Spleen (tissue), 11 donors: ENCODE results near the gene AGPS. TPM values are rescaled to one million over a fixed set of nuclear protein-coding genes. Genes with fewer than 3 reads are reported as not detected.

Experiments
- DNase-seq: peaks from one replicate; pipeline ENCODE4 v3.0.0-alpha.2; 2020
- H3K27ac ChIP-seq, 8 donors: fragments of 200-600 bp; sonication (generic) in 7 of 8; 1 replicate in 4 of 8; 2 replicates in 4 of 8; pipeline versions ENCODE4 v1.5.0 to v1.8.0; 2016 to 2021; ENCODE audit warnings: inconsistent platforms in 4 of 8, mild to moderate bottlenecking in 4 of 8, moderate library complexity in 1 of 8
- H3K27me3 ChIP-seq, 7 donors: fragments of 200-600 bp; sonication (generic) in 6 of 7; replicated peaks in 1 of 7; 1 replicate in 4 of 7; 2 replicates in 3 of 7; pipeline versions ENCODE4 v1.5.0 to v1.8.0; 2016 to 2021; ENCODE audit warnings: inconsistent platforms in 3 of 7, mild to moderate bottlenecking in 1 of 7
- H3K36me3 ChIP-seq, 6 donors: fragments of 200-600 bp; sonication (generic) in 5 of 6; 1 replicate in 4 of 6; 2 replicates in 2 of 6; pipeline versions ENCODE4 v1.5.0 to v1.8.0; 2016 to 2021; ENCODE audit warnings: inconsistent platforms in 2 of 6
- H3K4me1 ChIP-seq, 6 donors: fragments of 200-600 bp; sonication (generic) in 5 of 6; 1 replicate in 3 of 6; 2 replicates in 3 of 6; pipeline versions ENCODE4 v1.5.0 to v1.8.0; 2016 to 2021; ENCODE audit warnings: inconsistent platforms in 3 of 6
- H3K4me3 ChIP-seq, 8 donors: fragments of 200-600 bp; sonication (generic) in 7 of 8; 1 replicate in 4 of 8; 2 replicates in 4 of 8; pipeline versions ENCODE4 v1.5.0 to v1.8.0; 2016 to 2021; ENCODE audit warnings: inconsistent platforms in 4 of 8, mild to moderate bottlenecking in 4 of 8, moderate library complexity in 2 of 8
- H3K9me3 ChIP-seq, 8 donors: fragments of 200-600 bp; sonication (generic) in 7 of 8; 1 replicate in 4 of 8; 2 replicates in 4 of 8; pipeline versions ENCODE4 v1.5.0 to v1.8.0; 2016 to 2021; ENCODE audit warnings: inconsistent platforms in 4 of 8
- CTCF ChIP-seq, 11 experiments: fragments of 200-600 bp in 7 of 11; fragments of 450-650 bp in 4 of 11; sonication (generic) in 4 of 11; IDR thresholded peaks in 8 of 11; conservative IDR thresholded peaks in 3 of 11; 1 replicate in 7 of 11; 2 replicates in 4 of 11; pipeline versions ENCODE4 v1.4.0 to v1.8.0; 2016 to 2021; ENCODE audit warnings: antibody characterized with exemption in 11 of 11, inconsistent platforms in 4 of 11, mild to moderate bottlenecking in 1 of 11
- POLR2A ChIP-seq, 3 donors: fragments of 450-650 bp; IDR thresholded peaks; one replicate each; pipeline ENCODE4 v1.5.1; 2017; ENCODE audit warnings: antibody characterized with exemption in 3 of 3, mild to moderate bottlenecking in 1 of 3
- POLR2AphosphoS5 ChIP-seq, 3 donors: sonication (generic); formaldehyde crosslinking; IDR thresholded peaks; one replicate each; pipeline ENCODE4 v1.5.1; 2017; ENCODE audit warnings: antibody characterized with exemption in 3 of 3
- WGBS, 5 donors: extraction: QIAGEN DNeasy Blood & Tissue Kit in 3 of 5; methylation state at CpG; one replicate each; pipeline versions ENCODE4 v1.1.5 to v1.1.7; 2013 to 2018; 5-methylcytosine and 5-hydroxymethylcytosine counted together
- intact Hi-C: fragments of 100-400 bp; cut with DNase I; formaldehyde crosslinking; loops from one replicate; pipeline ENCODE4 v1.15.0; 2023; ENCODE audit warnings: low total_unique reads
- polyA plus RNA-seq, 3 donors: library from polyadenylated mRNA; stranded (reverse); fragments of 200-250 nt; gene quantifications; one replicate each; pipeline ENCODE4 v1.2.1, GENCODE V29; 2013
- total RNA-seq, 7 donors: library from RNA; depleted of rRNA in 3 of 7; stranded (reverse); fragments of >200 nt in 3 of 7; fragmentation: NEBNext Ultra II Directional in 4 of 7; extraction: Animal tissue kit (Norgen Biotek cat#: 25700) in 4 of 7; gene quantifications; one replicate each; pipeline versions ENCODE4 v1.1.0 to v1.2.1, GENCODE V29; 2016 to 2021
- donor health status: healthy with polysubstance abuse.
- donor health status: DM: no; HTN: no; CAD: no; lungs with moderate emphysema.
- donor health status: DM: no; HTN: no; CAD: no.
- donor health status: Bipolar disorder and iron deficiency.
- donor health status: healthy.
- donor health status: DM: no; HTN: no; CAD: no.
- donor health status: DM: yes; HTN: yes; CAD: no.

The AGPS gene
- total and polyA plus RNA-seq, 10 donors = 3.3 to 44.5 (median 28.2) TPM

GRCh38 chr2:177575358-177575757 lies 182.8 kb downstream of the AGPS start:
- TF ChIP-seq POLR2A (IDR thresholded peaks at IDR 0.05) (no peak), CTCF (IDR thresholded peaks at IDR 0.05 in 8 of 11, conservative IDR thresholded peaks at IDR 0.05 in 3 of 11) (no peak), POLR2AphosphoS5 (IDR thresholded peaks at IDR 0.05) (no peak)
- Histone ChIP-seq H3K4me1 (no peaks in the 10 kb centered on the region), H3K27ac (no peak overlapping the region), H3K4me3 (no peak overlapping the region), H3K9me3 (no peaks in the 10 kb centered on the region), H3K27me3 (no peaks in the 10 kb centered on the region), H3K36me3 (no peaks in the 10 kb centered on the region)
- DNase-seq = no peak
- 85 to 97% (median 88%) methylated on average over 2 of the region's 2 CpGs for WGBS, 5 donors
- intact Hi-C loops = no loop called here

- no peaks in the 10 kb centered on the region for H3K36me3 ChIP-seq
- no peak for DNase-seq
- intact Hi-C loops = no loop called here
- H3K4me3 ChIP-seq = no peak overlapping the region
- TF ChIP-seq POLR2AphosphoS5 (IDR thresholded peaks at IDR 0.05) = no peak
- 71 to 88% (median 75%) methylated on average over 1 of the region's 1 CpG for WGBS, 5 donors
- H3K27ac ChIP-seq = no peak overlapping the region
- H3K27me3 ChIP-seq = no peaks in the 10 kb centered on the region
- H3K9me3 ChIP-seq = no peaks in the 10 kb centered on the region
- no peaks in the 10 kb centered on the region for H3K4me1 ChIP-seq
Measured at GRCh38 chr2:177577075-177577474, 184.5 kb downstream of the AGPS start.

GRCh38 chr2:177578454-177578853 lies 185.9 kb downstream of the AGPS start:
- no peak overlapping the region for H3K27ac ChIP-seq
- H3K4me3 ChIP-seq = no peak overlapping the region
- no peaks in the 10 kb centered on the region for H3K36me3 ChIP-seq
- H3K9me3 ChIP-seq = no peaks in the 10 kb centered on the region
- H3K4me1 ChIP-seq = no peaks in the 10 kb centered on the region
- WGBS, 5 donors = 82 to 92% (median 87%) methylated on average over 3 of the region's 3 CpGs
- intact Hi-C loops = no loop called here
- DNase-seq = no peak
- no peaks in the 10 kb centered on the region for H3K27me3 ChIP-seq
- TF ChIP-seq CTCF (IDR thresholded peaks at IDR 0.05 in 8 of 11, conservative IDR thresholded peaks at IDR 0.05 in 3 of 11) = no peak
- no peak for TF ChIP-seq POLR2A (IDR thresholded peaks at IDR 0.05)
- TF ChIP-seq POLR2AphosphoS5 (IDR thresholded peaks at IDR 0.05) = no peak

GRCh38 chr2:177579486-177580036 lies 187.0 kb downstream of the AGPS start:
- TF ChIP-seq POLR2AphosphoS5 (IDR thresholded peaks at IDR 0.05) (no peak), CTCF (IDR thresholded peaks at IDR 0.05 in 8 of 11, conservative IDR thresholded peaks at IDR 0.05 in 3 of 11) (no peak), POLR2A (IDR thresholded peaks at IDR 0.05) (no peak)
- no peak overlapping the region for H3K27ac ChIP-seq
- WGBS, 5 donors = 91 to 98% (median 95%) methylated on average over 3 of the region's 3 CpGs
- DNase-seq = no peak
- H3K4me1 ChIP-seq = no peaks in the 10 kb centered on the region
- no peaks in the 10 kb centered on the region for H3K36me3 ChIP-seq
- H3K9me3 ChIP-seq = no peaks in the 10 kb centered on the region
- intact Hi-C loops = no loop called here
- H3K27me3 ChIP-seq = no peaks in the 10 kb centered on the region
- no peak overlapping the region for H3K4me3 ChIP-seq

- Histone ChIP-seq H3K4me1 (no peaks in the 10 kb centered on the region), H3K36me3 (no peaks in the 10 kb centered on the region), H3K4me3 (no peak overlapping the region), H3K27me3 (no peaks in the 10 kb centered on the region), H3K27ac (no peak overlapping the region), H3K9me3 (no peaks in the 10 kb centered on the region)
- TF ChIP-seq POLR2AphosphoS5 (IDR thresholded peaks at IDR 0.05) = no peak
- no peak for TF ChIP-seq CTCF (IDR thresholded peaks at IDR 0.05 in 8 of 11, conservative IDR thresholded peaks at IDR 0.05 in 3 of 11)
- intact Hi-C loops = no loop called here
- DNase-seq = no peak
- 91 to 97% (median 95%) methylated on average over 1 of the region's 1 CpG for WGBS, 5 donors
Measured at GRCh38 chr2:177582000-177582399, 189.4 kb downstream of the AGPS start.
